Mesenteric fat pad (tissue), 1 donor: ENCODE results near the gene GDPD3. TPM values are rescaled to one million over a fixed set of nuclear protein-coding genes. Genes with fewer than 3 reads are reported as not detected.

ENCODE experiments used
- DNase-seq: peaks from one replicate; pipeline ENCODE4 v3.0.0-alpha.2; 2020; ENCODE audit warnings: low spot score
- total RNA-seq: library from RNA; stranded (reverse); fragmentation: NEBNext Ultra II Directional; extraction: Animal tissue kit (Norgen Biotek cat#: 25700); gene quantifications from one replicate; pipeline ENCODE4 v1.2.1, GENCODE V29; 2021
- donor health status: DM: yes; HTN: yes; CAD: no.

Gene GDPD3
- total RNA-seq, 1 donor from 2014 or later = 4.3 TPM

- DNase-seq = no peak
Observed at GRCh38 chr16:30082545-30083090, 30.7 kb downstream of the GDPD3 start.

GRCh38 chr16:30079480-30079879, 33.9 kb downstream of the GDPD3 start:
- DNase-seq = no peak

GRCh38 chr16:30078744-30079143, 34.6 kb downstream of the GDPD3 start:
- DNase-seq = no peak

DNA sequence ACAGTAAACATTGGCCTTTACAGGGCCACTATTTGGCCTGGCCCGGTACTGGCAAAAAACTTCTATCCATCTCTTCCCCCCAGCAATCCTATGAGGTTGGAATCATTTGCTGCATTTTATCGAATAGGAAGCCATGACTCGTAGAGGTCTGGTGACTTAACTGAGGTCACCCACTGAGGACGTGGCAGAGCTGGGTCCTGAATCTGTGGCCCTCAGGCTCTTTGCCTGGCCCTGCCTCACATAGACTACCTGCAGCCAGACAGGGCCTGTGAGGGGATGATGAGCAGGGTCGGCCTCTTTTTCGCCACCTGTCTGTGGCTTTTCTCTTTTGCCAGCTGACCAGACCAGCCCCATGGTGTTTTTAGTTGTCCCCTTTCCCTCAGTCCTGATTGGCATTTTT, 35.7 kb downstream of the GDPD3 start:
- DNase-seq = no peak

DNA sequence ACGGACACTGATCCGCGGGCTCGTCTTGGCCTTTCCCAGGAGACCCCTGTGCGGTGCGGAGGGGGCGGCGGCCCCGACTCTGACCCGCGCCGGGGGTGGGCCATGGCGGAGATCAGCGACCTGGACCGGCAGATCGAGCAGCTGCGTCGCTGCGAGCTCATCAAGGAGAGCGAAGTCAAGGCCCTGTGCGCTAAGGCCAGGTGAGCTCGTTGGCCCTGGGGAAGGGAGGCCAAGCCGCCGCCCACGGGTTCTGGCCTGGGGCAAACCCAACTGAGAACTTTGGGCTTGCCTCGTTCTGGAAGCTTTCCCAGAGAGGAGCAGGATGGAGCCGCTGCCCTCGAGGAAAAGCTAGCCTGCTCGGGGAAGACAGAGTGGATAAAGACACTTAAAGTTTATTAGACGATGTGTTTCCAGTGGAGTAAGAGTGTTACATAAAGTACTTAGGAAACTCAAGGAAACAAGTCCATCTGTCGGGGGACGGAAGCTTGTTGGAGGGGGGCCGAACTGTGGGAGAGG, 37.0 kb downstream of the GDPD3 start:
- DNase-seq = no peak

- DNase-seq = peak; percentile 97
Observed at GRCh38 chr16:30075503-30076275, 37.6 kb downstream of the GDPD3 start, which contains the start of gene PPP4C. Gene PPP4C, plus strand, starts transcription at chr16:30075994. Its CDS starts 384 bp downstream, at chr16:30076378.

DNA sequence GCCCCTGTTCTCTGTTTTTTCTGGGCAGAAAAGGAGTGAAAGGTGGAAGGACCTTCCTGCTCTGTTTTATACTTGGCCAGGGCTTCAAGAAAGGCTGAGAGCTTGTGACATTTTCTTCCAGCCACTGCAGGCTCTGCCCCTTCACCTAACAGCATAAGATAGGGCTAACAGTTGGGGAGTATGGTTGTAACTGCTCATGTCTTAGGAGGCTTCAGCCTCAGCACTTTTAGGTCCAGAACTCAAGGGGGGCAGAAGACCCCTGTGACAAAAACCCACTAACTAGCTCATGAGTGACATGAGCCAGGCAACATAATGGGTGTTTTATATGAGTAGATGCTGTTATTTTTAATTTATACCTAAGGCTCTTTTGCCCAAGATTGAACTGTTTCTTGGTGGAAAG, 42.8 kb downstream of the GDPD3 start:
- DNase-seq = no peak

DNA sequence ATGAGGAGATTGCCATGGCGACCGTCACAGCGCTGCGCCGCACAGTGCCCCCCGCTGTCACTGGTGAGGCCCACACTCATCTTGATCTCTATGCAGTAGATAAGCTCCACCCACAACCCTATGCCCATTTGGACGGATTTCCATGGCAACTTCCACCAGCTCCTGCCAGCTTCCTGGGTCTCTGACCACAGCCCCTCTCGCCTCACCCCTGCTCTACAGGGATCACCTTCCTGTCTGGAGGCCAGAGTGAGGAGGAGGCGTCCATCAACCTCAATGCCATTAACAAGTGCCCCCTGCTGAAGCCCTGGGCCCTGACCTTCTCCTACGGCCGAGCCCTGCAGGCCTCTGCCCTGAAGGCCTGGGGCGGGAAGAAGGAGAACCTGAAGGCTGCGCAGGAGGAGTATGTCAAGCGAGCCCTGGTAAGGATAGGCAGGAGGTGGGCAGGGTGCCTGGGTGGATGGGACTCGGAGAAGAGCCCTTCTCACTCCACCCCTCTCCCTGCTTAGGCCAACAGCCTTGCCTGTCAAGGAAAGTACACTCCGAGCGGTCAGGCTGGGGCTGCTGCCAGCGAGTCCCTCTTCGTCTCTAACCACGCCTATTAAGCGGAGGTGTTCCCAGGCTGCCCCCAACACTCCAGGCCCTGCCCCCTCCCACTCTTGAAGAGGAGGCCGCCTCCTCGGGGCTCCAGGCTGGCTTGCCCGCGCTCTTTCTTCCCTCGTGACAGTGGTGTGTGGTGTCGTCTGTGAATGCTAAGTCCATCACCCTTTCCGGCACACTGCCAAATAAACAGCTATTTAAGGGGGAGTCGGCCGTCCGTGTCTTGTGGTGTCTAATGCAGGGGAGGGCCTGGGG, 43.5 kb downstream of the GDPD3 start:
- DNase-seq = no peak

DNA sequence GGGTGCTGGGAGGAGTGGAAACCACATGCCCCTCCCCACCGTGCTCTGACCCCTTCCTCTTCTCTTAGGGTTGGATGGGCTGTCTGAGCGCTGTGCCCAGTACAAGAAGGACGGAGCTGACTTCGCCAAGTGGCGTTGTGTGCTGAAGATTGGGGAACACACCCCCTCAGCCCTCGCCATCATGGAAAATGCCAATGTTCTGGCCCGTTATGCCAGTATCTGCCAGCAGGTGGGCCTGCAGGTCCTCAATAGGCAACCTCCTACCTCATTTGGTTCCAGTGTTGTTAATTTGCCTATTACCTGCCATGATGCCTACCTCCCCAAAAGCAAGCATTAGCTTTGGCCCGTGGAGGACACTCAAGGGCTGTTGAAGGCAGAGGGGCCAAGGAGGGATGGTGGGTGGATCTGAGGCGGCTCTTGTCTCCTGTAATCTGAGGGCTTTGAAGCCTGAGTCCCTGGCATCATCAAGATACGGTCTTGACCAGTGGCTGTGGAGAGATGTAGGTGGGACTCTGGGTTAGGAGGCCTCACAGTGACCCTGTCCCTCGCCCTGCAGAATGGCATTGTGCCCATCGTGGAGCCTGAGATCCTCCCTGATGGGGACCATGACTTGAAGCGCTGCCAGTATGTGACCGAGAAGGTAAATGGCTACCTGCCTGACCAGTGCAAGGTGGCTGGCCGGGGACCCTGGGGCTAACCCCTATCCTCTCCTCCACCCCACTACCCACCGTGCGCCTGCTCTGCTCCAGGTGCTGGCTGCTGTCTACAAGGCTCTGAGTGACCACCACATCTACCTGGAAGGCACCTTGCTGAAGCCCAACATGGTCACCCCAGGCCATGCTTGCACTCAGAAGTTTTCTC, 44.4 kb downstream of the GDPD3 start:
- DNase-seq = no peak

DNA sequence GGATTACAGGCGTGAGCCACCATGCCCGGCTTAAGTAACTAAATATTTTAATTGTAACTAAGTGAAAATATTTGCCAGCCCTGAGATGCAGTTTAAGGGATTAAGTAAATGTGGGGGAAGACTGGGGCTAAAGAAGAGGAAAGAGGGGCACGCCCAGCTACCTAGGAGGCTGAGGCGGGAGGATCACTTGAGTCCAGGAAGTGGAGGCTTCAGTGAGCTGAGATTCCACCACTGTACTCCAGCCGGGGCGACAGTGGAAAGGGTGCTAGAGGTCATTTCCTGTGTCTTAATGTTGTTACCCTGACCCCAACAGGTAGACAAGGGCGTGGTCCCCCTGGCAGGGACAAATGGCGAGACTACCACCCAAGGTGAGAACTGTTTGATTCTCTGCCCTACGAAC, 45.0 kb downstream of the GDPD3 start:
- no peak for DNase-seq

GRCh38 chr16:30067584-30067916, 45.8 kb downstream of the GDPD3 start:
- DNase-seq = no peak

GRCh38 chr16:30066761-30067583, 46.4 kb downstream of the GDPD3 start:
- DNase-seq = no peak

DNA sequence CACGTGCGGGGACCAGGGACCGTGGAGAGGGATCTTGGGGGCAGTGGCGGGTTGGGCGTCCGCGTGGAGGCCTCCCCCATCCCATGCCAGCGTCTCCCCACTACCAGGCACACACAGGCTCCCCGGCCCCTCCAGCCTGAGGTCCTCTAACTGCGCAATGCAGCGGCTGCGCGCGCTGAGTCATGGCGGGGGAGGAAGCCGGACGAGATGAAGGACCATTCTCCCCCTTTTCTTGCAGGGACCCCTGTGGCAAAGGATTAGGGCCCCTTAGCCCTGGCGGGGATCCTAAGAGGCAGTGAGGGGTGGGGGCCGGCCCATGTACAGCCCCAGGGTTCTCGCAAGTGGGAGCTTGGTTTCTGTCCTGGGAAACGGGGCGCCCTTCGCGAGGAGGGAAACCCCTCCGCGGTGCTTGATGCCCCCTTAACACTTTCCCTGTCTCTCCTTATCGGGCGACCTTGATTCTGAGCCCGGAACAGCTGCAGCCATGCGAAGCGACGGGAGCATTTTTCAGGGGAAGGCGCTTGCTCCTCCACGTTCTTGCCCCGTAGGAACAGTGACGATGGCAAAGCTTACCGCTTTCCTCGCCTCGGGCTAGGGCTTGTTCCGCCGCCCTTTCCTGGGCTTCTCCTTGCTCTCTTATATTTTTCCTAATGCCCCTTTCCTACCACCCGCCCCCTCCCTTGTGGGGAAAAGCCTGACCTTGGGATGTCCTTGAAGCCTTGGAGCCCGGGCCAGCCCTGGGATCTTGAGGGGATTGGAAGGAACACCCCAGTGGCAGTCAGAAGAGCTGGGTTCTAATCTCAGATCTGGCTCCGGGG, 47.2 kb downstream of the GDPD3 start:
- peak; percentile 94 for DNase-seq

GRCh38 chr16:30065102-30065942, 48.0 kb downstream of the GDPD3 start, which contains the start of gene ALDOA:
Gene ALDOA, plus strand, starts transcription at chr16:30065760. Its CDS starts 1,138 bp downstream, at chr16:30066898.
- DNase-seq = peak; percentile 99

DNA sequence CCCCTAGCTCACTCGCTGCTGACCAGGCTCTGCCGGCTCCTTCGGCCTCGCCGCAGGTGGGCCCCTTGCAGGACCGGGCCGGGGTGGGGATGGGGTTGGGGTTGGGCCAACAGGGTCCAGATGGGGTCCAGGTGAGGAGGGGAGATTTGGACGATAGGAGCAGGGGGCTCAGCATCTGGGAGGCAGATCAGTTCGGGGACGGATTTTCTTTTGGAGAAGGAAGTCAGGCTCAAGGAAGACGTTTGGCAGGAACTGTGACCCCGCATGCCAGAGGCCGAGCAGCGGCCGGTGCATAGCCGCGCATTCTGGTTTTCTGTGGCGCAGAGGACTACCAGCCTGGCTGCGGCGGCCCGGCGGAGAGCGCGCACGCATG, 48.6 kb downstream of the GDPD3 start:
- DNase-seq = no peak

- DNase-seq = no peak
Observed at GRCh38 chr16:30063893-30064728, 49.2 kb downstream of the GDPD3 start.

GRCh38 chr16:30063278-30063892, 50.0 kb downstream of the GDPD3 start:
- no peak for DNase-seq
